DND-41 (cell line): ENCODE data around the gene SRPX.

ENCODE experiments used
- EZH2 ChIP-seq: IDR thresholded peaks from 3 replicates; pipeline ENCODE4 v1.6.1; 2012; ENCODE audit warnings: borderline replicate concordance, low read depth, mild to moderate bottlenecking, moderate library complexity, low read length, inconsistent platforms; ENCODE audit not compliant: severe bottlenecking
- TF ChIP-seq, protein P1 (sequence below): IDR thresholded peaks from 2 replicates; pipeline ENCODE4 v1.5.1; 2012; ENCODE audit warnings: borderline replicate concordance, low read length, moderate library complexity, mild to moderate bottlenecking; ENCODE audit not compliant: poor library complexity, severe bottlenecking; ENCODE audit errors: extremely low read depth

DNA sequence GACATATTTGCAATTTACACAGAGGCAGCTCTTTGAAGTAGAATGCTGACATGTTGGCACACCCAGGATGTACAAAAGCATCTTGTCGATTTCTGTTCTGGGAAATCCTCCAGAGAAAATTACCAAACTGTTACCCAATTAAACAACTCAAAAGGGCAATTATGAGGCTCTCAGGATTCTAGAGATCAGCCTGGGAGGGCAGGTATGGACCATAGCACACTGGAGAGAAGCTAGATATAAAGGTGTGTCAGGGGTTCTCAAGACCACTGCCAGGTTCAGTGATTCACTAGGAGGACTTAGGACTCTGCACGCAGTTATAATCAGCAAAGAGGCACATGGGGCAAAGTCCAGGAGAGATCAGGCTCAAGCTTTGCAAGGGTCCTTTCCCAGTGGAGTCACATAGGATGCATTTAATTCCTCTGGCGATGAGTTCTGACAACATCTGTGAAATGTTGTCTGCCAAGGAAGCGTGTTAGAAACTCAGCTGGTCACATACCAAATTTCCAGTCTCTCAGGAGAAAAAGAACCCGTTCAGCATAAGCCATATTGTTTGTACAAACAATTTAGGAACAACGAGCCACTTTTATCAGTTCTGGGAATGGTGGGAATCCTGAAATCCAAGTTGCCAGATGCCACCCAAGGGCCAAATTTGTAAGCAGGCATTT is 113.5 kb downstream of the SRPX start:
- TF ChIP-seq, protein P1, sequence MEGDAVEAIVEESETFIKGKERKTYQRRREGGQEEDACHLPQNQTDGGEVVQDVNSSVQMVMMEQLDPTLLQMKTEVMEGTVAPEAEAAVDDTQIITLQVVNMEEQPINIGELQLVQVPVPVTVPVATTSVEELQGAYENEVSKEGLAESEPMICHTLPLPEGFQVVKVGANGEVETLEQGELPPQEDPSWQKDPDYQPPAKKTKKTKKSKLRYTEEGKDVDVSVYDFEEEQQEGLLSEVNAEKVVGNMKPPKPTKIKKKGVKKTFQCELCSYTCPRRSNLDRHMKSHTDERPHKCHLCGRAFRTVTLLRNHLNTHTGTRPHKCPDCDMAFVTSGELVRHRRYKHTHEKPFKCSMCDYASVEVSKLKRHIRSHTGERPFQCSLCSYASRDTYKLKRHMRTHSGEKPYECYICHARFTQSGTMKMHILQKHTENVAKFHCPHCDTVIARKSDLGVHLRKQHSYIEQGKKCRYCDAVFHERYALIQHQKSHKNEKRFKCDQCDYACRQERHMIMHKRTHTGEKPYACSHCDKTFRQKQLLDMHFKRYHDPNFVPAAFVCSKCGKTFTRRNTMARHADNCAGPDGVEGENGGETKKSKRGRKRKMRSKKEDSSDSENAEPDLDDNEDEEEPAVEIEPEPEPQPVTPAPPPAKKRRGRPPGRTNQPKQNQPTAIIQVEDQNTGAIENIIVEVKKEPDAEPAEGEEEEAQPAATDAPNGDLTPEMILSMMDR: no peak
- TF ChIP-seq EZH2: no peak
